ENCODE measurements around the gene VIL1.

DNA sequence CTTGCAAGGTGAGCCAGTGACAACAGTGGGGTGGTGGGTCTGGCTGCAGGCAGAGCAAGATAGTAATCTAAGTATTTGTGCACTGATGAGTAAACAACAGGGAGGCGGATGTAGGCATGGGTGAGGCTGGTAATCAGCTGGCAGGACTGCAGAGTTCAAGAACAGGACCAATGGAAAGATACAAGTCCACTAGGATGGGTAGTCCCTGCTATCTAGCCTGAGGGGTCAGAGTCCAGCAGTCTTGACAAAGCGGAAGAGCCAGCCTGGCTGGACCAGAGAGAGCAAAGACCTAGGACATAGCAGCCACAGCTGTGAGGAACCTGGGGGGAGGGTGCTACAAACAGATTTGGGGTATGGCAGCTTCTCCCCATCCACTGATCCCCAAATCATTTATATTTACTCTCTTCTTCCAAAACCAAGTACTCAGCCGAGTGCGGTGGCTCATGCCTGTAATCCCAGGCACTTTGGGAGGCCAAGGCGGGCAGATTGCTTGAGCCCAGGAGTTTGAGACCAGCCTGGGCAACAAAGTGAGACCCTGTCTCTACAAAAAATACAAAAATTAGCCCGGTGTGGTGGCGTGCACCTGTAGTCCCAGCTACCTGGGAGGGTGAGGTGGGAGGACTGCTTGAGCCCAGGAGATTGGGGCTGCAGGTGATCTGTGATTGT is 25.9 kb downstream of the VIL1 start:
- TF ChIP-seq EZH2 (IDR thresholded peaks at IDR 0.05; ENCODE audit: borderline replicate concordance, low read depth, low read length, poor library complexity, severe bottlenecking) = no peak
- TF ChIP-seq, protein P1, sequence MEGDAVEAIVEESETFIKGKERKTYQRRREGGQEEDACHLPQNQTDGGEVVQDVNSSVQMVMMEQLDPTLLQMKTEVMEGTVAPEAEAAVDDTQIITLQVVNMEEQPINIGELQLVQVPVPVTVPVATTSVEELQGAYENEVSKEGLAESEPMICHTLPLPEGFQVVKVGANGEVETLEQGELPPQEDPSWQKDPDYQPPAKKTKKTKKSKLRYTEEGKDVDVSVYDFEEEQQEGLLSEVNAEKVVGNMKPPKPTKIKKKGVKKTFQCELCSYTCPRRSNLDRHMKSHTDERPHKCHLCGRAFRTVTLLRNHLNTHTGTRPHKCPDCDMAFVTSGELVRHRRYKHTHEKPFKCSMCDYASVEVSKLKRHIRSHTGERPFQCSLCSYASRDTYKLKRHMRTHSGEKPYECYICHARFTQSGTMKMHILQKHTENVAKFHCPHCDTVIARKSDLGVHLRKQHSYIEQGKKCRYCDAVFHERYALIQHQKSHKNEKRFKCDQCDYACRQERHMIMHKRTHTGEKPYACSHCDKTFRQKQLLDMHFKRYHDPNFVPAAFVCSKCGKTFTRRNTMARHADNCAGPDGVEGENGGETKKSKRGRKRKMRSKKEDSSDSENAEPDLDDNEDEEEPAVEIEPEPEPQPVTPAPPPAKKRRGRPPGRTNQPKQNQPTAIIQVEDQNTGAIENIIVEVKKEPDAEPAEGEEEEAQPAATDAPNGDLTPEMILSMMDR (conservative IDR thresholded peaks at IDR 0.05; ENCODE audit: low read depth, low read length) = no peak
